GM21526 (cell line): ENCODE data around the gene EXOC8.
"Not testable (repeated sequence)": the region's sequence is repeated elsewhere in the genome, so short reads cannot be mapped to it uniquely, and the experiment has no call there.

Experiments
- ATAC-seq: cut with Tn5 transposase; IDR thresholded peaks from one replicate; pipeline ENCODE4 v1.9.1; 2021; ENCODE audit warnings: moderate library complexity; ENCODE audit not compliant: unreplicated experiment, low FRiP score

Gene EXOC8

DNA sequence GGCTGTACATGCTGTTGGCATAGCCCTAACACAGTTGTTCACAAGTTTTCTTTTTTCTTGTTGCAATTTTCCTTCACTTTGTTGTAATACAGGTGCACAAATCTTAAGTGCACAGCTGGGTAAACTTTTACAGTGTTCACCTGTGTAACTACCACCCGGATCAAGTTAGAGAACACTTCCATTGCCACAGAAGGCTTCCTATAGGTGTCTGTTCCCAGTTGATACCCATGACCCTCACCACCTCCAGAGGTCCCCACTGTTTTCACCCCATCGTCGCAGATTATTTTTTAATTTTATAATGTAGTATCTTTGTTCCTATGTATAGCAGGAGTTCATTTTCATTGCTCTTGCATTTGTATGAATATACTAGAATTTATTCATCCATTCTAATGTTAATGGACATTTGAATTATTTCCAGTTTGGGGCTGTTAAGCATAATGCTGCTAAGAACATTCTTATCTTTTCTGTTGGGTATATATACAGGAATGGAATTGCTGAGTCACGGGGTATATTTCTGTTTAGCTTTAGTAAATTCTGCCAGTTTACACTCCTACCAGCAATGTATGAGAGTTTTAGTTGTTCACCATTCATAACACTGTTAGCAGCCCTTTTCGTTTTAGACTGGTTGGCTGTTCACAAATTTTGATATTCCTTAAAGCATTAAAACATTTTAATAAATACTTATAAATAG lies 16.8 kb upstream of the EXOC8 start:
- ATAC-seq = no peak

DNA sequence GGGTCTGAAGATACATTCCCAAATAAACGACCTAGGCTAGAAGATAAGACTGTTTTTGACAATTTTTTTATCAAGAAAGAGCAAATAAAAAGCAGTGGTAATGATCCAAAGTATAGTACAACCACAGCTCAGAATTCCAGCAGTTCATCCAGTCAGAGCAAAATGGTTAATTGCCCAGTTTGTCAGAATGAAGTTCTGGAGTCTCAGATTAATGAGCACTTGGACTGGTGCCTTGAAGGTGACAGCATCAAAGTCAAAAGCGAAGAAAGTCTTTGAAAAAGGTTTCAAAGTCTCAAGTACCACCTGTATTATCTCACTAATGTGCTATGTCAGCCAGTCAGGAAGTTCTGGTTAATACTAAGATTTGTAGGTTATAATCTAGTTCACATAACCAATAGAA lies 15.4 kb upstream of the EXOC8 start:
- no peak for ATAC-seq

DNA sequence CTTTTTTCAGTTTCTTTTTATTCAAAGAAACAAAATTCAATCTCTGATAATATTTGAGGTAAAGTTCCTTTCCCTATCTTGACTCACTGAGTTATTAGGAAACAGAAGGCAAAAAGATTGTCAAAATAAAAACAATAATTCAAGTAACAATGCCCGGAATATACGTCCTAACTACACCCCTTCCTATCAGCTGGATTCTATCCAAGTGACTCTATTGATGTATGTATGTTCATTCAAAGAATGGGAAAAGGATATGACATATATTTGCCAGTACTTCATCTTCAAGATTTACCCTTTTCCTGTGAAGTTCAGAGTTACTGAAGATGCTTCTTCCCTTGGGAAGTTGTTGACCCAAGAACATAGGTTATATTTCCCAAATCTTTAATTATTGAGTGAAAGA lies 14.2 kb upstream of the EXOC8 start:
- no peak for ATAC-seq

DNA sequence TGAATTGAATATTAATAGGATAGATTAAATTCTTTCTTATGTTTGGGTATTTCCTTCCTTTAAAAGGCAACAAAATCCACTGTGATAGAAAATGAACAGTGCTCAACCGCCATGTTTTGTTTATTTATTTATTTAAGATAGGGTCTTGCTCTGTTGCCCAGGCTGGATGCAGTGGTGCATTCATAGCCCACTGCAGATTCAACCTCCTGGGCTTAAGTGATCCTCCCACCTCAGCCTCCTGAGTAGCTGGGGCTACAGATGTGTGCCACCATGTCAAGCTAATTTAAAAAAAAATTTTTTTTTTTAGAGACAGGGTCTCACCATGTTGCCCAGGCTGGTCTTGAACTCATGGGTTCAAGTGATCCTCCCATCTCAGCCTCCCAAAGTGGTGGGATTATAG lies 11.2 kb upstream of the EXOC8 start:
- ATAC-seq = not testable (repeated sequence)

DNA sequence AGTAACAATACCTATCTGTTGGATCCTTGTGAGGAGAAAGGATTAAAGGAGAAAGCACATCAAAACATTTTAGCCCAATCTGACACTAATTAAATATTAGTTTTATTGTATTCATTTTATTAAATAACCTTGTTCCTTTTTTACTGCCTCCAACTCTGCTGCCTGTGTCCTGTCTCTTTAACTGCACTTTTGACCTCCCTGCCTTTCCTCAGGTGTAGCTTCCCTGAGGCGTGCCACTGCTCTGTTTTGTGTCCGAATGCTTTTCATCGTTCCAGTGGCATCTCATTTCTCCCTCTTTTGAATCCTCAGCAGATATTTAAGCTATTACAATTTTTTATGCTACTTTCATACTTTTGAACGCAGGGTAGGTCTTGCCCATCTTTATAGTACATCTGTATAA lies 10.8 kb upstream of the EXOC8 start:
- no peak for ATAC-seq

DNA sequence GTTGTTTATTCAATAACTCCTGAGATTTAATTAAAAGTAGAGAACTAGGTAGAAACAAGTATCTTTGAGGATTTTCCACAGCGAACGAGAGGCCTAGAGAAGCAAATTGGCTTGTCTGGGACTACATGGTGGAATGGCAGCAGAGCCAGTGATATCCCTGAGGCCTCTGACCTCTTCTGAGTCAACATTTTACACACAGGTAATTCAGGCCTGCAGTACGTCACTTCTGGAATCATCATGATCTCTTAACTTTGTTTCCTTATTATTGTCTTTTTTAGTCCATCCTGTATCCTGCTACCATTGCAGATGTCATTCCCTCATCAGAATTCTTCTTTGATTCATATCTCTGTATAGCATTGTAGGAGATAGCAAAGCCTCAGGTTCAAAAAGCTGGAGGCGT lies 10.3 kb upstream of the EXOC8 start:
- no peak for ATAC-seq

DNA sequence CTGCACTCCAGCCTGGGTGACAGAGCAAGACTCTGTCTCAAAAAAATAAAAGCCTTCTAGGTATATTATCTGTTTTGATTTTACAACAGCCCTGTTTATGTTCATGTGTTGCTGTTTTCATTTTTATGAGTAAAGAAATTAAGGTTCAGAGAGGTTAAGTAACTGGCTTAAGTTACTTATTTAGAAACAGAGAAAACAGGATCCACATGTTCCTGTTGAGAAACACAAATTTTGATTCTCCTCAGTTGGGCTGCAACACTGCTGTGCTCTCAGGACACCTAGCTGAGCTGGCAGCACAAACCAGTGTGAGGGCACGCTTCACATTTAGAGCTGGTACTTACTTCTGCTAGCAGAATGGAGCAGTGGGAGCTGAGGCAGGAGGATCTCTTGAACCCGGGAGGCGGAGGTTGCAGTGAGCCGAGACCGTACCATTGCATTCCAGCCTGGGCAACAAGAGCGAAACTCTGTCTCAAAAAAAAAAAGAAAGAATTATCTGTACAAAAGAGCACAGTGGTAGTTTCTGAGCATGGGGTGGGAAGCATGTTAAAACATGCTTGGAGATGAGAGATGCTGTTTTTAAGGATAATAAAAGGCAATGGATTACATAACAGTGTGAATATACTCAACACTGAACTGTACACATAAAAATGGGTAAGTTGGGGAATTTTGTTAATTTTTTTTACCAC lies 2.8 kb upstream of the EXOC8 start:
- ATAC-seq = no peak

DNA sequence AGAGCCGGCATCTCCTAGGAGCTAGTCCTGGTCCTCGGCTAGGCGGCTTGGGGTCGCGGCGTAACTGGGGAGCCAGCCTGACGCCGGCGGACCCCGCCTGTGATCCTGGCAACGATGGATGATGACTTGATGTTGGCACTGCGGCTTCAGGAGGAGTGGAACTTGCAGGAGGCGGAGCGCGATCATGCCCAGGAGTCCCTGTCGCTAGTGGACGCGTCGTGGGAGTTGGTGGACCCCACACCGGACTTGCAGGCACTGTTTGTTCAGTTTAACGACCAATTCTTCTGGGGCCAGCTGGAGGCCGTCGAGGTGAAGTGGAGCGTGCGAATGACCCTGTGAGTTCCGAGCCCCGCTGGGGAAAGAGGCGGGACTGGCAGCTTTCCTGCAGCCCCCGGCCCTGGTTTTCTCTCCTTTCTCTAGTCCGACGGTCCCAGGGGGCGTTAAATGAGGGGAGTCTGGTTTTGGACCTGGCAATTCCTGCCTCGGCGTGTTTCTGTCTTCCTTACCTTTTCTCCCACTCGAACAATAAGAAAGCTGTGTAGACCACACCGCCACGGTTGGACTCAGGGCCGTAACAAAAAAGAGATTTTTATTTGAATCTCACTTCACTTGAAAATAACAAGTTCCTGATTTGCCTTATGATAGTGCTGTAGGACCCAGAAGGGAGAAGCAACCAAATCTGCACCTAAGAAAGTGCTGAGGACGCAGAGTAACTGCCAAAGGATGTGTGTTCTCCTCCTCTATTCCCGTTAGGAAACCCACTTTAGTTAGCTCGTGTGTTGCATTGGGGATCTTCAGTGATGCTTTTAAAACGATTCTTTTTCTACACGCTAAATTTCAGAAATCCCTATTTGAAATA lies 847 bp upstream of the EXOC8 start, which contains the start of gene SPRTN:
TSS of gene SPRTN (plus strand) at position 24 of the 859 bp plus-strand sequence. CDS start at position 115, 91 bp downstream.
- peak; percentile 7 for ATAC-seq

DNA sequence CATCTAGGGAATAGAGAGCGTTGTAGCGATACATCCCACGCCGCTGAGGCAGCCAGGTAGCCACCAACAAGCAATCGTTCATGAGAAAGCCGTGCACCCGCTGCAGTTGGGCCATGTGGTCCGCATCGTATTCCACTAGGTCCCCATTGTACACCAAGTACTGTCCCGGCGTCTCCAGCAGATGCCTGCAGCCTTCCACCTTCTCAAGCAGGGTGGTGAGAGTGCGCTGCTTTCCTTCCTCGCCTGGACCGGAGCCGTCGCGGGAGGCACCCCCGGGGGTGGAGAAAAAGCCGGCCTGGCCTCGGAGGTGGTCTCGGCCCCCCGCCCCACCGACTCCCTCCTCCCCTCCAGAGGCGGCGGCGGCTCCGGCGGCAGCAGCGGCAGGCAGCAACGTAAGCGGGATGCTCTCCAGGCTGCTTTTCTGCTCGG lies 595 bp downstream of the EXOC8 start:
- ATAC-seq = peak; percentile 12

DNA sequence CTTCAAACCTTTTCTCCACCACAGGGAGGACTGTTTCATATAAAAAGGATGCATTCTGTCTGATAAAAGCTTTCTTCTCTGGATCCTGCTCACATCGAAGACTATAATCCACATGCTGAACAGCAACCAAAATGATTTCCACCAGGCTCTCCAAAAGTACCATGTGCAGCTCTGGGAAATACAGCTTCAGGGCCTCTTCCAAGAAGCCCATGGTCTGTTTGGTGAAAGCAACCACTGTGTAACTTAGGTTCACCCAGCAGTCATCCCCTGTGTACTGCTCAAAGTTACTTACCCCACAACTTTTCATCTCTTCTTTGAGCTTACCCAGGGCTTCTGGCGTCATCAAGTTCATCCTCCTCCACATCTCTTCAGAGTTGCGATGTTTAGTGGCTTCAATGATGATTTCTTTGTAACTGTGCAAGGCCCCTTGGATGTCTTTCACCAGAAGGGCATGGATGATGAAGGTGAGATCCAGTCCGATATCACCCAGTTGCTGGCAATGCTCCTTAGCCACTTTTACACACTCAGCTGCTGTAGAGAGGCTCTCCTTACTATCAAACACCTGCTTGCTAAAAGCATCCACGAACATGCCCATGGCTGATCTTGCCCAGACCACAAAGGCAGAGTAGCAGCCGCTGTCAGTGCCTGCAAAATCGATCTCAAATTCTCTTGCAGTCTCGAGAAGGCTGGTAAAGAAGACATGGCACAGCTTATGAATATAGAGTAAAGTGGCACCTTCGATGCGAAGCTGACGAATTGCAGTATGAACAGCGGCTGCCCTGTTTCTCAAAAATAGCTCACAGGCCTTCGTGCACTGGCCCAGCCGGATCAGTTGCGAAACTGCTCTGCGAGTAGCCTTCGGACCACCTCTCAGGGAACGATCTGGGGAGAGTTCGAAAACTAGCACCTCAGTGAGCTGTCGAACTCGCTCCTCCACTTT lies 1.7 kb downstream of the EXOC8 start:
- ATAC-seq = no peak

DNA sequence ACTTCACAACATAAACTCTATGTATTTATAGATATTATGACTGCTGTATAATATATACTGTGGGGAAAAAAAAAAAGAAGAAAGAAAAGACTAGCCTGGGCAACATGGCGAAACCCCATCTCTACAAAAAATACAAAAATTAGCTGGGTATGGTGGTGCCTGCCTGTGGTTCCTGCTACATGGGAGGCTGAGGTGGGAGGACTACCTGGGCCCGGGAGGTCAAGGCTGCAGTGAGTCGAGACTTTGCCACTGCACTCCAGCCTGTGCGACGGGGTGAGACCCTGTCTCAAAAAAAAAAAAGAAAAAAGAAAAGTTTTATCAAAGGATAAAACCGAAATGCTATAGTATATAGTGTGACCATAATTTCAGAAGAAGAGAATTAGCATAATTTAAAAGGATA lies 2.7 kb downstream of the EXOC8 start:
- ATAC-seq = no peak

DNA sequence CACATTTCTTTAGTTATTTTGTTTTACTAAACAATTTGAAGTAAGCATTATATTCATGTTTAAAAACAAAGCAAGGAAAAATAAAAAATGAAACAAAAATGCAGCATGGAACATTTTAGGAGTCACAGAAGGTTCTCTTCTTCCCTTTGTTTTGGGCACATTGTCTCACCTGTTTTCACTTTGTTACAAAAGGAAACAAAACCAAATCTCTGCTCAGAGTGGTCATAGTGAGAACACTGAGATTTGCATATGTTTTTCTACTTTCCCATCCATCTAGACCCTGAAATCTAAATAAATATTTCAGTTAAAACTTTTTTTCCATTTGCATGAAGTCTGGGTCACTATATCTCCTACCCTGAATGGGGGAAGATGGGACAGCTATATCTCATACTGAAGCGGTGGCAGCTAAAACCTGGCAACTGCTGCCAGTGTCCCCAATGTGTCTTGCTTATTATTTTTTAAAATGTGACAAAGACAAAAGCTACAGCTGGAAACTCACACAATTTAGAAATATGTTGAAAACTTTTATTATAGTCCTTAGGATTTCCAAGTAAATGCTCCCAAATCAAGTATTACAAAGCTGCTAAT lies 3.5 kb downstream of the EXOC8 start:
- no peak for ATAC-seq

DNA sequence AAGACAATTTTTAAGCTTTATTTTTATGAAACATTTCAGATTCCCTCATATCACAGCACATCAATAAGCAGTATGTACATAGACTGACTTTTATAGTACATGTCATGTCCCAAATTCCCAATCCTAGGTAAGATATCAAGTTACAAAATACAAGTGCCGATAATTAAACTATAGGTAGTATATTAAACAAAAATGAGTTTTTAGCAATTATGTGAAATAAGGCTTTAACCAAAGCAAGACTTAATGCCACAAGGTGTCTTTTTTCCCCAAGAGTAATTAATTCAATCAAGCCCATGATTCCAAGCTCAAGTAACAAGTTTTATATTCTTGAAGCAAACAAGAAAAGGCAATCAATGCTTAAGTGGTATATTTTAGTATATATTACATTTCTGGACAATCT lies 4.9 kb downstream of the EXOC8 start:
- ATAC-seq = no peak

DNA sequence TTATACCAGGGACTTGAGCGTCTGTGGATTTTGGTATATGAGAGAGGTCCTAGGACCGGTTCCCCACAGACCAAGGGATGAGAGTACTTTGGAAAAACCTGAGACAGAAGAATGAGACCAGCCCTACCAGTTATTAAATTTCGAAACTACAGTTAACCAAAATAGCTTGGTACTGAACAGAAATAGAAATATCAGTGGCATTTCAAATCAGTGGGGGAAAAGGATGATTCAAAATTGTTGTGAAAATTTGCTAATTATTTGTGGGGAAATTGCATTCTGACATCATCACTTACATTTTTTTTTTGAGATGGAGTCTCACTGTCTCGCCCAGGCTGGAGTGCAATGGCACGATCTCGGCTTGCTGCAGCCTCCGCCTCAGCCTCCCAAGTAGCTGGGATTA lies 8.2 kb downstream of the EXOC8 start:
- ATAC-seq = no peak

DNA sequence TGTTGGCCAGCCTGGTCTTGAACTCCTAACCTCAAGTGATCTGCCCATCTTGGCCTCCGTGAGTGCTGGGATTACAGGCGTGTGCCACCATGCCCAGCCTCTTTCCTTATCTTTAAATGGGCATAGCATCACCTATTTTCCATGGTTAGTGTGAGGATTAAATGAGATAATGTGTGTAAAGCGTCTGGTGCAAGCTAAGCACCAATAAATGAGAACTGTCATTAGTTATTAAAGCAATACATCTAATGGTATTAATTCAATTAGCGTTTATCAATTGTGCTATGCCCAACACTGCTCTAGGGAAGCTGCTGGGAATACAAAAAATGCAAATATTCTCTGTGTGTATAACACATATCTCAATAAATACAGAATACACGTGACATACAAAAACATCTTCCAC lies 10.0 kb downstream of the EXOC8 start:
- ATAC-seq = no peak

DNA sequence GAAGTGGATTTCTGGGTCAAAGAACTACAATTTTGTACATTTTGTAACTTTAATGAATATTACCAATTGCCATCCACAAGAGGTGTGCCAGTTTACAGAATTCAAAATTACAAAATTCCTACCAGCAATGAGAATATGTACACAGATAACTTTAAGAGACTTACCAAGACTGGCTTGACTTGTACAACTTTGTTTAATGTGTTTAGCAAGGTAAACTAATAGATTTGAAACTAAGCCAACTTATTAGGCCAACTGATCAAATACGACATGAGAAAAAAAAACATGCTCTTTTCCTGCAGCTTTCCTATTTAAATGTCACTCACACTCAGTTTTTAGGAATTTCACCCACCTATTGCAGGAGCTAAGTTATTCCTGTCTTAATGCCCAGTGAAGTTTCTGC lies 11.4 kb downstream of the EXOC8 start:
- no peak for ATAC-seq

DNA sequence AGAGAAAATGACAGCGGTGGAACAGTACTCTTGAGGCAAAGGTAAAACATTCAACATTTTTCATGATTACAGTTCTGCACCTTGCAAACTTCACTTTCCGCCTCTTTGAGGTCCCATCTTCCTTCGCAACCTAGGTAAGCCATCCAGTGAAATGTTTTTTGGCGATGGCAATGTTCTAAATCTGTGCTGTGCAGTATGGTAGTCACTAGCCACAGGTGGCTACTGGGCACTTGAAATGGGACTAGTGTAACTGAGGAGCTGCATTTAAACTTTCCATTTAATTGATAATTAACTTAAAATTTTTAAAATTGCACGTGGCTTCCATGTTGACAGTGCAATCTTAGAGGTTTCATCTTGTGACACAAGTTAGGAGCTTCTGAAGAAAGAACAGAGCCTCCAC lies 13.0 kb downstream of the EXOC8 start:
- ATAC-seq = no peak

DNA sequence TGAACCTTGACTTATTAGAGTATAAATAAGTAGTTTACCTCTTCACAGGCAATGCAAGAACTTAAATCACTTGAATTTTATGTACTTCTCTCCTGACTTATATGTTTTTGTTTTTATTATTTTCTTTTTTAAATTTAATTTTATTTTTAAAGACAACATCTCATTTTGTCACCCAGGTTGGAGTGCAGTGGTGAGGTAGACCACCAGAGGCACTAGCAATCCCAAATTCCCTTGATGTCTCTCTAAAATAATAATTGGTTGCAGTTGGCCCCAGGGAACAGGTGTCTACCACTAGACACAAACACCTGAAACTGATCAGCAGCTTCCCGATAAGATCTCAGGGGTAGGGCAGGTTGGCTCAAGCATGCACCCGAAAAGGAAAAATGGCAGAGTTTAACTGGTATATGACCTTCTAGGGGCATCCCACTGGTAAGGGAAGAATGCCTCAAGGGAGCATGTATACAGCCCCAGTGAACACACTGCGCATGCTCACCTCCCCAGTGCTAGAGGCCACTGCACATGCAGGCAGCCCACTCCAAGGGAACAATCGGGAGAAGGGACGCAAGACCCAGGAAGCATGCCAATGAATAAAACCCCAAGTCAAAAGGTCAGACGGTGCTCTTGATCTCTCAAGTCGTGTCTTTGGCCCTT lies 14.6 kb downstream of the EXOC8 start:
- no peak for ATAC-seq

DNA sequence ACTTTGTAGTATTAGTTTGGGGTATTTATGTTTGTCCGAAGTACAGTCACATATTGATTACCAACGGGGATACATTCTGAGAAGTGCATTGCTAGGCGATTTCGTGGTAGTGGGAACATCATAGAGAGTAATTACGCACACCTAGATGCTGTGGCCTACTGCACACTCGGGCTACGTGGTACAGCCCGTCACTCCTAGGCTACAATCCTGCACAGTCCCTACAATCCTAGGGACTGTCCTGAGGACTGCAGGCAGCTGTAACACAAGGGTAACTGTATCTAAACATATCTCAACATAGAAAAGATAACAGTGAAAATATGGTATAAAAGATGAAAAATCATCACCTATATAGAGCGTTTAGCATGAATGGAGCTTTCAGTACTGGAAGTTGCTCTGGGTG lies 18.6 kb downstream of the EXOC8 start:
- no peak for ATAC-seq
